GM19397 (cell line): ENCODE data around the gene HOOK2.
"Not testable (repeated sequence)": the region's sequence is repeated elsewhere in the genome, so short reads cannot be mapped to it uniquely, and the experiment has no call there.

ENCODE experiments used
- ATAC-seq: cut with Tn5 transposase; IDR thresholded peaks from one replicate; pipeline ENCODE4 v1.9.1; 2021; ENCODE audit warnings: mild to moderate bottlenecking, moderate library complexity; ENCODE audit not compliant: unreplicated experiment

Gene HOOK2

GRCh38 chr19:12754465-12755196 lies 20.7 kb downstream of the HOOK2 start:
- no peak for ATAC-seq

DNA sequence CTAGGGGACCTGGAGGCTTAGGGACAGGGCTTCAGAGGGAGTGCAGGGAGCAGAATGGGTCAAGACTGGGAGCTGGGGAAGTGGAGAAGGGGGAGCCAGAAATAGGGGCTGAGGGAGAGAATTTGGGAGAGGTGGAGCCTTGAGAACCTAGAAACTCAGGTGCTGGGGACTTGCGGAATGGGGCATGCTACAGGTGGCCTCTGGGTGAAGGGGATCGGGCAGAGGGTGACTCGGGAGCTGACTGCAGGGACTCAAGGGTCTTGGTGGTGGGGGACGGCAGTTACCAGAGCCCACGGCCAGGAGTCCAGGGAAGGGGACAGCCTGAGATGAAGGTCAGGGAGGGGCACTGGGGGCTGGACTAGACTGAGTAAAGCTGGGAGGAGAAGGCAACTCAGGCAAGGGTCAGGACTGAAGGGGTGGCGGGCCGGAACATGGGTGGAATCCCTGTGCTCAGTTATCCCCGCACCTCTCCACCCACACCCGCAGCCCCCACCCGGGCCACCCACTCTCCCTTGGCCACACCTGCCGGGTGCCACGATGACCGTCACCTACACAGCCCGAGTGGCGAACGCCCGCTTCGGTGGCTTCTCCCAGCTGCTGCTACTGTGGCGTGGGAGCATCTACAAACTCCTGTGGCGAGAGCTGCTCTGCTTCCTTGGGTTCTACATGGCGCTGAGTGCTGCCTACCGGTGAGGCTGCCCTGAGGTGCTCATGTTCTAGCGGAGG lies 23.1 kb downstream of the HOOK2 start:
- no peak for ATAC-seq

GRCh38 chr19:12751635-12752034 lies 23.7 kb downstream of the HOOK2 start, which contains the start of gene BEST2:
BEST2 (plus strand) TSS chr19:12751791; CDS start chr19:12752593, 802 bp downstream.
- ATAC-seq, result no peak

DNA sequence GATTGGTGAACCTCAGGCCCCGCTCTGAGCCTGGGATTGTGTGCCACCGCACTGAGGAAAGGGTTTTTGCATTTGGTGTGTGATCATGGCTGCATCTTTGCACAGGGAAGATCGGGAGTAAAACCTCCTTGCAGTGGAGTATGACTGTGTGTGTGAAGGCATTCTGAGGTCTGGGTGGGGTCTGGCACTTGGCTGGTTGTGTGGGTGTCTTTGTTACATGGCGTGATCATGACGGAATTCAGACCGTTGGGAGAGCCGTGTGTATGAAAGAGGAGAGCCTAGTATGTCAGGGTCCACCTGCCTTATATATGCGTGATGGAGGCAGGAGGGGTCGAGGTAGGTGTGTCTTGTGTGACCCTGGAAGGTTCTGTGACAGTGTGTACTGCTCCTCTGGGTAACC lies 24.5 kb downstream of the HOOK2 start:
- no peak for ATAC-seq

DNA sequence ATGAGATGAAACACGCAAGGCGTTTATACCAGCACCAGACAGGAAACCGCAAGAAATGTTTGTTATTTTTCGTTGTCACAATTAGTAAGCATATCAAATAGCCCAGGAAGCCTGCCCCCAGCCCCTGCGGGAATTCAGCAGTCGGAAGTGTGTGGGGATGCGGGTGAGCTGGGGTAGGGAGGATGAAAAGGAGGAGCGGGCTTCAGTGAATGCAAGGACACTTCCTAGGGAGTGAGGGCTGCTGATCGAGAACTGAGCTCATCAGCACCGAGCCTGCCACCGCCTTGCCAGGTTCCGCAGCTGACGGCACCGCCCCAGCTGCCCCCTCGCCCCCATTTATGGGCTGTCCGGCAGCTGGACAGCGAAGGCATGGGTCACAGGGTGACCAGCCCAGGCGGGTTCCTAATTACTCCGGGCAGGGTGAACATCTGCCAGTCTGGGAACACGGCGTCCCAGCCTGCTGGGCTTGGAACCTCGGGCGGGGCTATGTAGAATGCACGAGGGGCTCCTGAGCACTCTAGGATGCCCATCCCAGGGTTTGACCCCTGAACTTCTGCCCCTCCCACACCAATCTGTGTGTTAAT lies 25.3 kb downstream of the HOOK2 start:
- ATAC-seq, result no peak

DNA sequence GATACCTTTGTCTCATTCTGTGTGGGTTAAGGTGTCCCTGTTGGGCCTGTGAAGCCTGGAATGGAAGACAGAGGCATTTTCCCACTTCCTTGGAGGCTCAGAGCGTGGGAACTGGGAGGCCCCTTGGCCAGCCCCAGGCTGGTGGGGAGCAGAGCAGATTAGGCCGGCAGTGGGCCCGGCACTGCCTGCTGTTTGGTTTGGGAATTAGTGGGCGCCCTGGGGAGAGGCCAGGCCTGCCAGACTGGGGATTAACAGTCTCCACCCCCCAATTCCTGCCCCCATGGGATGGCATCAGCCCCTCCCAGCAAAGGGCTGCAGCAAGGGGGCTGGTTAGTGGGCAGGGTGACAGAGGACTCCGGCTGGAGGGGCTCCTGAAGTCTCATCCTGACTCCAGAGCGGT lies 26.9 kb downstream of the HOOK2 start:
- no peak for ATAC-seq

GRCh38 chr19:12745166-12745897 lies 30.0 kb downstream of the HOOK2 start:
- ATAC-seq, result no peak

GRCh38 chr19:12737835-12738351 lies 37.5 kb downstream of the HOOK2 start:
- ATAC-seq, result no peak

DNA sequence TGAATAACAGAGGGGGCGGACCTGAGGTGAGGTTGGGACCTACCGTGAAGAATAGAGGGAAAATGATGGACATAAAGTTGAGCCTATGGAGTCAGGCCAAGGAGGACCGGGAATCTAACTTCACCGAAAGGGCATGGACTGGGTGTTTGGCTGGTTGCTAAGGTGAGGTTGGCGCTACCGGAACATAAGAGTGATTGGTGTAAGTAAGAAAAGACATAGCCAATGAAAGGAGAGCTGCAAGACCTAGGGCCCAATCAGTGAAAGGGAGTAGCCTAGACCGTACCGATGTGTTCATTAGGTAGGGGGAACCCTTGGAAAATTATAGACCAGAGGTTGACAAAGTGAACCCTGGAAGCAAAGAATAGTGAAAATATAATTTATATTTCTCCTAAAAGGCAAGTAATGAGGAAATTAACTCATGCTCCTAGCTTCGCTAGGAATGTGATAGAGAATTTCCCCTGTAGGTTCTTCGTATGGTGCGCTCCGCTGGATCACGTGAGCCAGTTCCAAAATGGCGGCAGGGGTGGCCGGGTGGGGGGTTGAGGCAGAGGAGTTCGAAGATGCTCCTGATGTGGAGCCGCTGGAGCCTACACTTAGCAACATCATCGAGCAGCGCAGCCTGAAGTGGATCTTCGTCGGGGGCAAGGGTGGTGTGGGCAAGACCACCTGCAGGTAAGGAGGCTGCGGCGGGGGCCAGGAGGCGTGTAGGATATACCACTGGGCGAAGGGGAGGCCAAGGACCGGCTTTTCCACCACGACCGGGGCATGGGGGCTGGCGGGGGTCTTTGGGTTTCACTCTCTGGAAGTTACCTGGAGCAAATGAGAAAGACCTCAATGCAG lies 38.1 kb downstream of the HOOK2 start, which contains the start of gene GET3:
Gene GET3 (plus strand): TSS at position 503 of the 840 bp plus-strand sequence. CDS start 9 bp downstream, at position 512.
- ATAC-seq, result peak; percentile 70

- ATAC-seq, result no peak
These were observed 41.8 kb downstream of the HOOK2 start for GRCh38 chr19:12733369-12734214.

- ATAC-seq, result no peak
These were observed 44.0 kb downstream of the HOOK2 start for GRCh38 chr19:12731337-12731736.

DNA sequence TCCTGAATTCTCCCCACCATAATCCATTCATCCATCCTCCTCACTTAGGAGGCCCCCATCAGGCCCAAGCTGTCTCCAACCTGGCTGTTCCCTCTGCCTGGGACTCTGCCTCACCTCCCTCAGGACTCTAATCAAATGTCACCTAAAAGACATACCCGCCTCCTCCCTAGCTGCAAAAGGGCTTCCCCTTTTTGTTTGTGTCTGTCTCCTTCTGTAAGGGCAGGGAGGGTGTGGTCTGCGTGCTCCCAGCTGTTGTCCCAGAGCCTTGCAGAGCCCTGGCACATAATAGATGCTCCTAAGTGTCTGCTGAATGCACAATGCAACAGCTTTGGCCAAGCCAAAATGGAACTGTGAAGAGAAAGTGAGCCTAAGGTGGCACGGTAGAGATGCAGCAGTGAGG lies 45.3 kb downstream of the HOOK2 start:
- no peak for ATAC-seq

GRCh38 chr19:12727745-12728433 lies 47.5 kb downstream of the HOOK2 start:
- ATAC-seq, result no peak

DNA sequence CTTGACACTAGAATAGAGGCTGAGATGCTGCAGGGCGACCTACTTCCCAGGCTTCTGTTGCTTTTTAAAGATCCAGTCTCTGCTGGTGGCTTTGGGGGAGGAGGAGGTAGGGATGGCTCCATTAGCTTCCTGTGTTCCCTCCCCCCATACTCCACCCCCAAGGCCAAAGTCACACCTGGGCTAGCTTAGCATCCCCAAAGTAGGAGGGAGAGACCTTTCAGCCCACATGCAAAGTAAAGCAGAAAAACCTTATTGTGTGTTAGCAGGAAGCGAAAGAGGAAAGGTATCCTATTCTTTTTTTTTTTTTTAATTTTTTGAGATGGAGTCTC lies 48.4 kb downstream of the HOOK2 start:
- no peak for ATAC-seq

- not testable (repeated sequence) for ATAC-seq
These were observed 49.7 kb downstream of the HOOK2 start for GRCh38 chr19:12725612-12726011.

DNA sequence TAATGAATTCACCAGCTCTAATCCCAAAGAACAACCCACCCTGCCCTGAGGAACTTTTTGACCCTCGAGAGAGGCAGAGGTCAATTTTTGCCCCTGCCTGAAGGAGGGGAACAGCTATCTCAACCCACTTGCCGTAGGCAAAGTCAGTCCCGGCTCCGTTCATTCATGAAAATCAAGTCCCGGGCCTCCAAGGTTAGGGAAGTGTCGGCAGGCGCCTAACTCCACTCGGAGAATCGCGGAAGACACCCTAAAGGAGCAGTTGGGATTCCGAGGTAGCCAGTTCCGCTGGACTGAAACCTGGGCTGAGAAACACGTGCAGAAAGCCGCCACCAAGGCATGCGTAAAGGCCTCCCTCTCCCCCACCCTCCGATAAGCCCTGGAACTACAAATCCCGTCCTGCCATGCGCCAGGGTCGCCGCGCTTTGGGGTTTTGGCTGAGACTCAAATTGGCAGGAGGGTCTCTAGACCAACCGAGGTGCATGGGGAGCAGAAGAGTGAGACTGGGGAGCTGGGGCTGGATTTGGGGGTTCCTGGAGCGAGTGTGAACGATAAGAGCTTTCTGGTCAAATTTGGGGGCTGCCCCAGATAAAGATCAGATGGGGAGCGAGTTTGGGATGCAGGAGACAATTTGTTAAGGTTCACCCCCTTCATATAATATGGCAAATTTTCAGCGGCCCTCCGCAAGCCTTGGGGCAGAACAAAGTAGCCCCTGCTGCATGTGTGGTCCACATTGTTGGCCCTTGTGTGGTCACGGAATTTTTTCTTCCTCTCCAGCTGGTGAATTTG lies 51.5 kb downstream of the HOOK2 start, which contains the start of gene TNPO2:
Gene TNPO2 (minus strand): TSS at position 292 of the 786 bp plus-strand sequence. CDS start 2,955 bp downstream, outside the sequence.
- ATAC-seq, result no peak

GRCh38 chr19:12723381-12723640 lies 52.0 kb downstream of the HOOK2 start:
- no peak for ATAC-seq
